Erythroblast (primary cell): ENCODE data around the gene SCYGR2.

ENCODE experiments used
- GATA1 ChIP-seq: IDR thresholded peaks from 2 replicates; pipeline ENCODE4 v1.6.1; 2011; ENCODE audit warnings: low read depth, mild to moderate bottlenecking, control low read depth, low read length, moderate library complexity
- POLR2A ChIP-seq: IDR thresholded peaks from 2 replicates; pipeline ENCODE4 v1.6.1; 2011; ENCODE audit warnings: mild to moderate bottlenecking, low read length

- TF ChIP-seq POLR2A, result no peak
- TF ChIP-seq GATA1, result no peak
Observed at GRCh38 chr2:227608561-227609338, 10.1 kb downstream of the SCYGR2 start.
